Gastroesophageal sphincter (tissue), 4 donors: ENCODE data around the gene FBXO46. TPM values are rescaled to one million over a fixed set of nuclear protein-coding genes. Genes with fewer than 3 reads are reported as not detected.
"Not testable (repeated sequence)": the region's sequence is repeated elsewhere in the genome, so short reads cannot be mapped to it uniquely, and the experiment has no call there.

Source experiments
- ATAC-seq: fragments of 150-250 bp; one replicate; pipeline ENCODE4 v1.9.1; 2016; ENCODE audit warnings: mild to moderate bottlenecking, moderate library complexity
- H3K27ac ChIP-seq, 4 donors: fragments of 200-600 bp; sonication (generic) in 3 of 4; 1 replicate in 3 of 4; 2 replicates in 1 of 4; pipeline ENCODE4 v1.5.1; 2016 to 2019
- H3K27me3 ChIP-seq: fragments of 200-600 bp; sonication (generic); one replicate; pipeline ENCODE4 v1.5.1; 2019
- H3K36me3 ChIP-seq, 2 donors: fragments of 200-600 bp; sonication (generic); one replicate each; pipeline ENCODE4 v1.5.1; 2019; ENCODE audit warnings: control low read depth in 1 of 2
- H3K4me1 ChIP-seq, 3 donors: fragments of 200-600 bp; sonication (generic); 1 replicate in 2 of 3; 2 replicates in 1 of 3; pipeline ENCODE4 v1.5.1; 2016 to 2019; ENCODE audit warnings: control low read depth in 2 of 3
- H3K4me3 ChIP-seq, 2 donors: fragments of 200-600 bp; sonication (generic); one replicate each; pipeline ENCODE4 v1.5.1; 2019; ENCODE audit warnings: mild to moderate bottlenecking in 1 of 2, moderate library complexity in 1 of 2
- H3K9me3 ChIP-seq, 3 donors: fragments of 200-600 bp; sonication (generic); one replicate each; pipeline ENCODE4 v1.5.1; 2017 to 2019; ENCODE audit warnings: control low read depth in 2 of 3
- EP300 ChIP-seq: sonication (generic); formaldehyde crosslinking; IDR thresholded peaks from one replicate; pipeline ENCODE4 v1.6.1; 2017; ENCODE audit warnings: antibody characterized with exemption, mild to moderate bottlenecking
- POLR2A ChIP-seq, 2 donors: fragments of 450-650 bp; IDR thresholded peaks; one replicate each; pipeline ENCODE4 v1.6.1; 2017; ENCODE audit warnings: antibody characterized with exemption in 2 of 2, mild to moderate bottlenecking in 2 of 2, moderate library complexity in 1 of 2
- POLR2AphosphoS5 ChIP-seq: sonication (generic); formaldehyde crosslinking; IDR thresholded peaks from one replicate; pipeline ENCODE4 v1.6.1; 2017; ENCODE audit warnings: antibody characterized with exemption
- whole genome bisulfite sequencing, 2 donors: methylation state at CpG; one replicate each; pipeline ENCODE4 v1.1.5; 2018; ENCODE audit warnings: low coverage in 1 of 2; 5-methylcytosine and 5-hydroxymethylcytosine counted together
- total RNA-seq, 4 donors: library from RNA; depleted of rRNA; stranded (reverse); fragments of >200 nt; gene quantifications; one replicate each; pipeline ENCODE4 v1.1.0, GENCODE V29; 2016
- TF ChIP-seq, protein P1 (sequence below), 4 experiments: fragments of 200-600 bp in 2 of 4; fragments of 450-650 bp in 2 of 4; sonication (generic) in 1 of 4; IDR thresholded peaks; one replicate each; pipeline ENCODE4 v1.5.1; 2017 to 2019; ENCODE audit warnings: antibody characterized with exemption in 4 of 4, mild to moderate bottlenecking in 2 of 4, moderate library complexity in 2 of 4

Gene FBXO46
- total RNA-seq, 4 donors from 2014 or later: 12.1 to 20.5 (median 14.9) TPM

- Histone ChIP-seq H3K4me1 (no peaks in the 10 kb centered on the region), H3K27me3 (no peaks in the 10 kb centered on the region), H3K4me3 (no peak overlapping the region), H3K27ac (no peak overlapping the region), H3K36me3 (no peaks in the 10 kb centered on the region), H3K9me3 (no peaks in the 10 kb centered on the region)
- 73% methylated on average over 2 of the region's 6 CpGs; no CpG with 5 or more reads in 1 of the 2 donors for WGBS, 2 donors
- no peak for ATAC-seq
- TF ChIP-seq POLR2A (IDR thresholded peaks at IDR 0.05) (no peak), EP300 (no peak), POLR2AphosphoS5 (no peak)
- TF ChIP-seq, protein P1, sequence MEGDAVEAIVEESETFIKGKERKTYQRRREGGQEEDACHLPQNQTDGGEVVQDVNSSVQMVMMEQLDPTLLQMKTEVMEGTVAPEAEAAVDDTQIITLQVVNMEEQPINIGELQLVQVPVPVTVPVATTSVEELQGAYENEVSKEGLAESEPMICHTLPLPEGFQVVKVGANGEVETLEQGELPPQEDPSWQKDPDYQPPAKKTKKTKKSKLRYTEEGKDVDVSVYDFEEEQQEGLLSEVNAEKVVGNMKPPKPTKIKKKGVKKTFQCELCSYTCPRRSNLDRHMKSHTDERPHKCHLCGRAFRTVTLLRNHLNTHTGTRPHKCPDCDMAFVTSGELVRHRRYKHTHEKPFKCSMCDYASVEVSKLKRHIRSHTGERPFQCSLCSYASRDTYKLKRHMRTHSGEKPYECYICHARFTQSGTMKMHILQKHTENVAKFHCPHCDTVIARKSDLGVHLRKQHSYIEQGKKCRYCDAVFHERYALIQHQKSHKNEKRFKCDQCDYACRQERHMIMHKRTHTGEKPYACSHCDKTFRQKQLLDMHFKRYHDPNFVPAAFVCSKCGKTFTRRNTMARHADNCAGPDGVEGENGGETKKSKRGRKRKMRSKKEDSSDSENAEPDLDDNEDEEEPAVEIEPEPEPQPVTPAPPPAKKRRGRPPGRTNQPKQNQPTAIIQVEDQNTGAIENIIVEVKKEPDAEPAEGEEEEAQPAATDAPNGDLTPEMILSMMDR (IDR thresholded peaks at IDR 0.05): no peak
Observed at GRCh38 chr19:45753548-45753947, 22.9 kb upstream of the FBXO46 start.

DNA sequence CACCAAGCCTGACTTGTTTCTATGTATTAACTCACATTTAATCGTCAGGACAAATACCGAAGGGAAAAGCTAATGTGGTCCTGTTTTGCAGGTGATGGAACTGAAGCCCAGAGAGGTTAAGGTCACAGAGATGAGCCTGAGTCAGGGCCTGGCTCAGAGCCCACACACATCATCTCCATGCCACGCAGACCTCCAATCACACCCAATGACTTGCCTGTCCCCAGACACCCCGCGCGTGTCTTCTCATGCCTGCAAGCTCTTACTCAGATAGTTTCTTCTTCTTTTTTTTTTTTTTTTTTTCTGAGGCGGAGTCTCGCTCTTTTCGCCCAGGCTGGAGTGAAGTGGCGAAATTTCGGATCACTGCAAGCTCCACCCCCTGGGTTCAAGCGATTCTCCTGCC, 21.9 kb upstream of the FBXO46 start:
- TF ChIP-seq POLR2A (IDR thresholded peaks at IDR 0.05) (no peak), POLR2AphosphoS5 (no peak), EP300 (no peak)
- TF ChIP-seq, protein P1 (IDR thresholded peaks at IDR 0.05): no peak
- ATAC-seq: no peak

DNA sequence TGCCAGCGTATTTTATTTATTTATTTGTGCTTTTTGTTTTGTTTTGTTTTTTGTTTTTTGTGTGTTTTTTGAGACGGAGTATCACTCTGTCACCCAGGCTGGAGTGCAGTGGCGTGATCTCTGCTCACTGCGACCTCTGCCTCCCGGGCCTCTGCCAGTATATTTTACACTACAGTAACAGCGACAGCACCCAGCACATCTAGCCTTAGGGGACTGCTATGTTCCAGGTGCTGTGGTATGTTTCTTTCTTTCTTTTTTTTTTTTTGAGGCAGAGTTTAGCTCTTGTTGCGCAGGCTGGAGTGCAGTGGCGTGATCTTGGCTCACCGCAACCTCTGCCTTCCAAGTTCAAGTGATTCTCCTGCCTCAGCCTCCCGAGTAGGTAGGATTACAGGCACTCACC, 20.8 kb upstream of the FBXO46 start:
- not testable (repeated sequence) for H3K27ac ChIP-seq, H3K4me1 ChIP-seq, H3K9me3 ChIP-seq, H3K36me3 ChIP-seq, ATAC-seq, H3K4me3 ChIP-seq, H3K27me3 ChIP-seq
- WGBS, 2 donors: 79 to 85% methylated on average over 3 to 10 of the region's 10 CpGs

More for the DNA sequence above, 21.9 kb upstream of the FBXO46 start:
- Histone ChIP-seq H3K9me3 (no peaks in the 10 kb centered on the region), H3K27ac (no peak overlapping the region), H3K27me3 (no peaks in the 10 kb centered on the region), H3K4me3 (no peak overlapping the region), H3K36me3 (no peaks in the 10 kb centered on the region), H3K4me1 (no peaks in the 10 kb centered on the region)
- 83% methylated on average over 5 of the region's 12 CpGs; no CpG with 5 or more reads in 1 of the 2 donors for WGBS, 2 donors

DNA sequence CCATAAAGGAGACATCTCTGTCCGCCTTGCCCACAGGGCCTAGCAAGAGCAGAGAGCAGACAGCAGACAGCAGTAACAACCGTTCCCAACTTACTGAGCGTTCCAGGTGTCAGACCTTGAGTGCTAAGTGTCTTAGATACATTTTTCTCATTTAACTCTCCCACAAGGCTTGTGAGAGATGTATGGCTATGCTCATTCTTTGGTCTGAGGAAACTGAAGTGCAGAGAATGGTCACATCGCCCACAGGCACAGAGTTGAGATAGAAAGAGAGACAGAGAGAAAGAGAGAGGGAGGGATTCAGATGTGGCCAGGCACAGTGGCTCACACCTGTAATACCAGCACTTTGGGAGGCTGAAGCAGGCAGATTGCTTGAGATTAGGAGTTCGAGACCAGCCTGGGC, 16.8 kb upstream of the FBXO46 start:
- ATAC-seq: no peak
- WGBS, 2 donors: 71 to 100% methylated on average over 1 to 5 of the region's 5 CpGs
- H3K9me3 ChIP-seq: no peaks in the 10 kb centered on the region
- no peaks in the 10 kb centered on the region for H3K27me3 ChIP-seq
- TF ChIP-seq POLR2AphosphoS5: no peak
- TF ChIP-seq, protein P1 (IDR thresholded peaks at IDR 0.05): no peak
- TF ChIP-seq POLR2A (IDR thresholded peaks at IDR 0.05): no peak
- TF ChIP-seq EP300: no peak
- peaks cover 0 to 11% (median 0%) of the 10 kb centered on the region in 3 donors for H3K4me1 ChIP-seq
- H3K36me3 ChIP-seq: no peaks in the 10 kb centered on the region
- no peak overlapping the region for H3K4me3 ChIP-seq
- H3K27ac ChIP-seq: no peak overlapping the region

DNA sequence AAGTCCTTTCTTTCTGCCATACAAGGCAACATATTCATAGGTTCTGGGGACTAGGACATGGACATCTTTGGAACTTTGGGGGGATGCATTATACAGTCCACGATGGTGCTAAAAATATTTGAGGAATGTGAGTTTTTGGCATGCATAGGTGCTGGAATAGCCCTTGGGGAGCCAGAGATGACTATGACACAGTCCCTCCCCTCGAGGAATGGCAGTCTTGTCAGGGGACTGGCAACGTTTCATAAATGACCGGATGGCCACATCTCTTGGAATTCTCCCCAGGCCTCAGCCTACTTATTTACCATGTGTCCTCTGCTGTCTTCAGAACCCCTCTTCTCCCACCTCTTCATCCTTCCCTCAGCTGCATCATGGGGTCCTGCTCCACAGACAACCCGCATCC, 16.2 kb upstream of the FBXO46 start:
- ATAC-seq: no peak
- no peaks in the 10 kb centered on the region for H3K27me3 ChIP-seq
- no peaks in the 10 kb centered on the region for H3K9me3 ChIP-seq
- TF ChIP-seq POLR2AphosphoS5: no peak
- TF ChIP-seq, protein P1 (IDR thresholded peaks at IDR 0.05): no peak
- TF ChIP-seq EP300: no peak
- TF ChIP-seq POLR2A (IDR thresholded peaks at IDR 0.05): no peak
- H3K4me3 ChIP-seq: no peak overlapping the region
- peaks cover 0 to 17% (median 0%) of the 10 kb centered on the region in 3 donors for H3K4me1 ChIP-seq
- no peak overlapping the region for H3K27ac ChIP-seq
- no peaks in the 10 kb centered on the region for H3K36me3 ChIP-seq
- 63% methylated on average over 2 of the region's 5 CpGs; no CpG with 5 or more reads in 1 of the 2 donors for WGBS, 2 donors
